ENCODE measurements around the gene PARP1. TPM values are rescaled to one million over a fixed set of nuclear protein-coding genes. Genes with fewer than 3 reads are reported as not detected.

The PARP1 gene
- total RNA-seq, 5 donors from 2014 or later (not counting 1 experiment from before 2014, with no cell fraction given), result 79.1 to 133 (median 105) TPM

GRCh38 chr1:226401355-226402303 is 6.3 kb downstream of the PARP1 start:
- H3K4me3 Mint-ChIP-seq, result no peak overlapping the region
- H3K27ac ChIP-seq (ENCODE audit: low read length), result no peak overlapping the region
- peaks cover 64 to 84% (median 81%) of the 10 kb centered on the region in 3 donors for H3K4me1 Mint-ChIP-seq
- no peaks in the 10 kb centered on the region for H3K9me3 Mint-ChIP-seq
- DNase-seq (no peak), ATAC-seq (replicated peaks in 1 of 4) (no peak)
- H3K27me3 ChIP-seq (replicated peaks in 1 of 2; ENCODE audit: control insufficient read depth in 2 of 2, extremely low read depth in 1 of 2, insufficient read depth in 2 of 2, low read length in 1 of 2), result no peaks in the 10 kb centered on the region
- no peaks in the 10 kb centered on the region for H3K9me3 ChIP-seq
- POLR2A ChIA-PET, result no interaction called here
- H3K4me1 ChIP-seq (ENCODE audit: control insufficient read depth in 1 of 2, extremely low read depth in 1 of 2, insufficient read depth in 2 of 2, low read length in 2 of 2), result peaks cover 10 to 43% of the 10 kb centered on the region in 2 experiments
- peaks cover 51% of the 10 kb centered on the region for H3K36me3 Mint-ChIP-seq
- no peaks in the 10 kb centered on the region for H3K27me3 Mint-ChIP-seq
- peaks cover 5 to 53% of the 10 kb centered on the region in 2 donors for H3K36me3 ChIP-seq (ENCODE audit: control insufficient read depth in 2 of 2, extremely low read depth in 1 of 2, insufficient read depth in 1 of 2, low read length in 1 of 2)
- CTCF ChIA-PET, result interaction anchor here (0.5 to 1.0 kb wide), 2 partner anchors 9 to 275 kb away, joined by 3 read pairs; no protein-coding TSS in a partner anchor
- 63% methylated on average over 1 of the region's 9 CpGs for WGBS (ENCODE audit: insufficient coverage)
- peak overlapping the region in 1 of 2 donors; percentile 60 for H3K27ac Mint-ChIP-seq
- no peak overlapping the region for H3K4me3 ChIP-seq (ENCODE audit: control insufficient read depth in 1 of 2, extremely low read depth in 1 of 2, low read length in 1 of 2)

- DNase-seq, result no peak
- WGBS (ENCODE audit: insufficient coverage), result 91% methylated on average over 9 of the region's 11 CpGs
- peak overlapping the region in 1 of 2 donors; percentile 60 for H3K27ac Mint-ChIP-seq
- no peaks in the 10 kb centered on the region for H3K27me3 ChIP-seq (replicated peaks in 1 of 2; ENCODE audit: control insufficient read depth in 2 of 2, extremely low read depth in 1 of 2, insufficient read depth in 2 of 2, low read length in 1 of 2)
- H3K9me3 Mint-ChIP-seq, result no peaks in the 10 kb centered on the region
- no peaks in the 10 kb centered on the region for H3K27me3 Mint-ChIP-seq
- H3K27ac ChIP-seq (ENCODE audit: low read length), result no peak overlapping the region
- H3K4me3 ChIP-seq (ENCODE audit: control insufficient read depth in 1 of 2, extremely low read depth in 1 of 2, low read length in 1 of 2), result no peak overlapping the region
- no peak overlapping the region for H3K4me3 Mint-ChIP-seq
- POLR2A ChIA-PET, result no interaction called here
- H3K4me1 ChIP-seq (ENCODE audit: control insufficient read depth in 1 of 2, extremely low read depth in 1 of 2, insufficient read depth in 2 of 2, low read length in 2 of 2), result peaks cover 5 to 37% of the 10 kb centered on the region in 2 experiments
- CTCF ChIA-PET, result interaction anchor here (0.5 to 1.0 kb wide), 2 partner anchors 10 to 50 kb away, joined by 3 read pairs; no protein-coding TSS in a partner anchor
- H3K9me3 ChIP-seq, result no peaks in the 10 kb centered on the region
- peaks cover 51% of the 10 kb centered on the region for H3K36me3 Mint-ChIP-seq
- H3K36me3 ChIP-seq (ENCODE audit: control insufficient read depth in 2 of 2, extremely low read depth in 1 of 2, insufficient read depth in 1 of 2, low read length in 1 of 2), result peaks cover 5 to 53% of the 10 kb centered on the region in 2 donors
- ATAC-seq (replicated peaks in 1 of 4), result no peak
- peaks cover 55 to 78% (median 75%) of the 10 kb centered on the region in 3 donors for H3K4me1 Mint-ChIP-seq
These were observed 7.2 kb downstream of the PARP1 start for GRCh38 chr1:226400519-226401354.

- DNase-seq (no peak), ATAC-seq (replicated peaks in 1 of 4) (no peak)
- CTCF ChIA-PET, result interaction anchor here in 1 of 2 donors (1.2 kb wide), 1 partner anchor 10 kb away, joined by 4 read pairs; no protein-coding TSS in a partner anchor
- Histone ChIP-seq H3K27ac (ENCODE audit: low read length) (no peak overlapping the region), H3K27me3 (replicated peaks in 1 of 2; ENCODE audit: control insufficient read depth in 2 of 2, extremely low read depth in 1 of 2, insufficient read depth in 2 of 2, low read length in 1 of 2) (no peaks in the 10 kb centered on the region), H3K36me3 (ENCODE audit: control insufficient read depth in 2 of 2, extremely low read depth in 1 of 2, insufficient read depth in 1 of 2, low read length in 1 of 2) (peaks cover 7 to 67% of the 10 kb centered on the region in 2 donors), H3K9me3 (no peaks in the 10 kb centered on the region), H3K4me1 (ENCODE audit: control insufficient read depth in 1 of 2, extremely low read depth in 1 of 2, insufficient read depth in 2 of 2, low read length in 2 of 2) (peaks cover 0 to 12% of the 10 kb centered on the region in 2 experiments), H3K4me3 (ENCODE audit: control insufficient read depth in 1 of 2, extremely low read depth in 1 of 2, low read length in 1 of 2) (no peak overlapping the region)
- Mint-ChIP-seq H3K36me3 (peaks cover 68% of the 10 kb centered on the region), H3K27me3 (no peaks in the 10 kb centered on the region), H3K27ac (no peak overlapping the region), H3K9me3 (no peaks in the 10 kb centered on the region), H3K4me1 (peaks cover 35 to 69% (median 69%) of the 10 kb centered on the region in 3 donors), H3K4me3 (no peak overlapping the region)
- 80% methylated on average over 1 of the region's 7 CpGs for WGBS (ENCODE audit: insufficient coverage)
- POLR2A ChIA-PET, result interaction anchor here in 1 of 2 donors (0.7 kb wide), 1 partner anchor 315 kb away, joined by 7 read pairs; no protein-coding TSS in a partner anchor
These were observed 9.8 kb downstream of the PARP1 start for GRCh38 chr1:226397955-226398636.

- H3K36me3 ChIP-seq (ENCODE audit: control insufficient read depth in 2 of 2, extremely low read depth in 1 of 2, insufficient read depth in 1 of 2, low read length in 1 of 2), result peaks cover 7 to 68% of the 10 kb centered on the region in 2 donors
- peaks cover 71% of the 10 kb centered on the region for H3K36me3 Mint-ChIP-seq
- no peaks in the 10 kb centered on the region for H3K27me3 Mint-ChIP-seq
- H3K4me1 ChIP-seq (ENCODE audit: control insufficient read depth in 1 of 2, extremely low read depth in 1 of 2, insufficient read depth in 2 of 2, low read length in 2 of 2), result peaks cover 0 to 4% of the 10 kb centered on the region in 2 experiments
- DNase-seq (no peak), ATAC-seq (replicated peaks in 1 of 4) (no peak)
- POLR2A ChIA-PET, result no interaction called here
- WGBS (ENCODE audit: insufficient coverage), result 100% methylated on average over 2 of the region's 8 CpGs
- H3K9me3 ChIP-seq, result no peaks in the 10 kb centered on the region
- no peaks in the 10 kb centered on the region for H3K9me3 Mint-ChIP-seq
- CTCF ChIA-PET, result interaction anchor here in 1 of 2 donors (0.8 kb wide), 1 partner anchor 11 kb away, joined by 4 read pairs; the partner anchor contains the start of gene PARP1
- no peak overlapping the region for H3K27ac Mint-ChIP-seq
- peaks cover 30 to 65% (median 63%) of the 10 kb centered on the region in 3 donors for H3K4me1 Mint-ChIP-seq
- no peak overlapping the region for H3K4me3 Mint-ChIP-seq
- H3K4me3 ChIP-seq (ENCODE audit: control insufficient read depth in 1 of 2, extremely low read depth in 1 of 2, low read length in 1 of 2), result no peak overlapping the region
- no peak overlapping the region for H3K27ac ChIP-seq (ENCODE audit: low read length)
- no peaks in the 10 kb centered on the region for H3K27me3 ChIP-seq (replicated peaks in 1 of 2; ENCODE audit: control insufficient read depth in 2 of 2, extremely low read depth in 1 of 2, insufficient read depth in 2 of 2, low read length in 1 of 2)
These were observed 10.6 kb downstream of the PARP1 start for GRCh38 chr1:226397011-226397926.

GRCh38 chr1:226395753-226396152 is 12.1 kb downstream of the PARP1 start:
- CTCF ChIA-PET, result no interaction called here
- no peak overlapping the region for H3K27ac ChIP-seq (ENCODE audit: low read length)
- H3K36me3 Mint-ChIP-seq, result peaks cover 71% of the 10 kb centered on the region
- H3K4me3 Mint-ChIP-seq, result no peak overlapping the region
- H3K27me3 Mint-ChIP-seq, result no peaks in the 10 kb centered on the region
- H3K4me1 ChIP-seq (ENCODE audit: control insufficient read depth in 1 of 2, extremely low read depth in 1 of 2, insufficient read depth in 2 of 2, low read length in 2 of 2), result peaks cover 0 to 4% of the 10 kb centered on the region in 2 experiments
- H3K9me3 ChIP-seq, result no peaks in the 10 kb centered on the region
- WGBS (ENCODE audit: insufficient coverage), result no CpG with 5 or more reads among the region's 6 CpGs
- DNase-seq (no peak), ATAC-seq (replicated peaks in 1 of 4) (no peak)
- no peaks in the 10 kb centered on the region for H3K27me3 ChIP-seq (replicated peaks in 1 of 2; ENCODE audit: control insufficient read depth in 2 of 2, extremely low read depth in 1 of 2, insufficient read depth in 2 of 2, low read length in 1 of 2)
- H3K9me3 Mint-ChIP-seq, result no peaks in the 10 kb centered on the region
- H3K4me3 ChIP-seq (ENCODE audit: control insufficient read depth in 1 of 2, extremely low read depth in 1 of 2, low read length in 1 of 2), result no peak overlapping the region
- peaks cover 27 to 52% (median 50%) of the 10 kb centered on the region in 3 donors for H3K4me1 Mint-ChIP-seq
- POLR2A ChIA-PET, result no interaction called here
- H3K27ac Mint-ChIP-seq, result no peak overlapping the region
- H3K36me3 ChIP-seq (ENCODE audit: control insufficient read depth in 2 of 2, extremely low read depth in 1 of 2, insufficient read depth in 1 of 2, low read length in 1 of 2), result peaks cover 6 to 68% of the 10 kb centered on the region in 2 donors

Data from T-cell (primary cell).